SK-N-DZ (cell line): ENCODE data around the gene GRAPL. TPM values are rescaled to one million over a fixed set of nuclear protein-coding genes. Genes with fewer than 3 reads are reported as not detected.
A peak's percentile ranks its signal among the peaks of the same experiment; 100 is the strongest.
"Not testable (repeated sequence)": the region's sequence is repeated elsewhere in the genome, so short reads cannot be mapped to it uniquely, and the experiment has no call there.

Experiments used
- DNase-seq: peaks from one replicate; pipeline ENCODE4 v3.0.0-alpha.2; 2015; ENCODE audit warnings: low spot score
- polyA plus RNA-seq, 2 experiments: library from polyadenylated mRNA; depleted of rRNA; stranded (reverse); fragments of >200 nt; gene quantifications; 2 replicates each; pipeline ENCODE4 v1.2.3, GENCODE V29; 2014

The GRAPL gene
- not detected in 2 replicates for polyA plus RNA-seq (2014; cell fraction: cytosol; rRNA removed)
- 0.96 TPM in 1 of 2 replicates, not detected in the other for polyA plus RNA-seq (2014; cell fraction: nucleus; rRNA removed)

DNA sequence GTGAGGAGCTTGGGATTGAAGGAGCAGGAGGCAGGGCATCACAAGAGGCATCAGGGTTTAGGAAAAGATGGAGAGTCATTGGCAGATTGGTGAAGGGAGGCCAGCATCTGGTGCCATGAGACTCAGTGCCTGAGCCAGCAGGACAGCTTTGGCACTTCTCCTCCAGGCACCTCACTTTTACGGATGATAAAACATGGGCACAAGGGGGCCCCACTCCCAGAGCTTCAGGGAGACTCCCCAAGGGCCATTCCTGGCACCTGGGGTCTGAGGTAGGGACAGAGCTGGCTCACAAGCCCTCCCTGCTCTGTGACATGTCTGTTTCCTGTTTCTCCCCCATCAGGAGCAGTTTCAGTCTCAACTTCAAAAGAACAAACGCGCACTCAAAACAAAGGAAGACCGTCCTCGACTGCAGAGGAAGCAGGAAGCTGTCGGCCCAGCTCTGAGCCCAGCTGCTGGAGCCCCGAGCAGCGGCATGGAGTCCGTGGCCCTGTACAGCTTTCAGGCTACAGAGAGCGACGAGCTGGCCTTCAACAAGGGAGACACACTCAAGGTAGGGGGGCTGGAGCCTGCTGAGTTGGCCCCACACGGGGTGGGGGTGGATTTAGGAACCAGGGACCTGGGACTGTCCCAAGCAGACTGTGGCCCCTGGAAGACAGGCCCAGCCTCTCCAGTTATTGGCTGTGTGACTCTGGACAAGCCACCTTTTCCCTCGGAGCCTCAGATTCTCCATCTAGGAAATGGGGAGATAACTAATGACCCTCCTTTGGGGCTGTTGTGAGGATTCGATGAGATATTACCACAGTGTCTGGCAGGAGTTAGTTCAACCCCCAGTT is at the start of gene GRAPL:
Gene GRAPL, plus strand, starts transcription at position 442 of the 833 bp plus-strand sequence. Its CDS starts 31 bp downstream, at position 473.
- not testable (repeated sequence) for DNase-seq

GRCh38 chr17:19088804-19089685 is 38.3 kb upstream of the GRAPL start:
- not testable (repeated sequence) for DNase-seq

DNA sequence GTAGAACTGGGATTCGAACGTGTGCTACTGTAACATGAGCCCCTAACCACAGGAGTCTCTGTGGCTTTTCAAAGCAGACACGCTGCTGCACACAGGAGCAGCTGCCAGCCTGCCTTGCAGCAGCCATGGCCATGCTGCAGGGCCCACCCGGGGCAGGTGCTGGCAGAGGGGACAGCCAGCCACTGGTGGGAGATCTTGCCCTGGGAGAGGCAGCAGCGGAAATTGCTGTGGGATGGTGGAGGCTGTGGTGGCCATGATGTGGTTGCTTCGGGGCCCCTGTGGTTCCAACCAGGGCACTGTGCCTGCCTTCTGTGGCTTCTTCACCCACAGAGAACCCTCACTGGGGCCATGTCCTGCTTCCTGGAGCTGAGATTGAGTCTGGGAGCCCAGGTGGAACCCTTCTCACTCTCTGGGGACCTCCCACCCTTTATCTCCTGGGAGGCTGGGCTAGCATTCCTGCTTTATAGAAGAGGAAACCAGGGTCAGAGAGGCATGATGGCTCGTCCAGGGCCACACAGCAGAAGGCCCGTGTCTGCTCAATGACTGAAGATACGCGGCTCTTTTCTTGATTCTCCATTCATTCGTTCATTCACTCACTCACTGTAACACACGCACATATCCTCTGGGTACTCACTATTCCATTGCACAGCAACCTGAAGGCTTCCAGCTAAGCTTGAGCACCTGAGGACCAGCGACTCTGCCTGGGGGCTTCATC is 37.2 kb upstream of the GRAPL start:
- not testable (repeated sequence) for DNase-seq

GRCh38 chr17:19092737-19093683 is 34.4 kb upstream of the GRAPL start:
- DNase-seq, result not testable (repeated sequence)

DNA sequence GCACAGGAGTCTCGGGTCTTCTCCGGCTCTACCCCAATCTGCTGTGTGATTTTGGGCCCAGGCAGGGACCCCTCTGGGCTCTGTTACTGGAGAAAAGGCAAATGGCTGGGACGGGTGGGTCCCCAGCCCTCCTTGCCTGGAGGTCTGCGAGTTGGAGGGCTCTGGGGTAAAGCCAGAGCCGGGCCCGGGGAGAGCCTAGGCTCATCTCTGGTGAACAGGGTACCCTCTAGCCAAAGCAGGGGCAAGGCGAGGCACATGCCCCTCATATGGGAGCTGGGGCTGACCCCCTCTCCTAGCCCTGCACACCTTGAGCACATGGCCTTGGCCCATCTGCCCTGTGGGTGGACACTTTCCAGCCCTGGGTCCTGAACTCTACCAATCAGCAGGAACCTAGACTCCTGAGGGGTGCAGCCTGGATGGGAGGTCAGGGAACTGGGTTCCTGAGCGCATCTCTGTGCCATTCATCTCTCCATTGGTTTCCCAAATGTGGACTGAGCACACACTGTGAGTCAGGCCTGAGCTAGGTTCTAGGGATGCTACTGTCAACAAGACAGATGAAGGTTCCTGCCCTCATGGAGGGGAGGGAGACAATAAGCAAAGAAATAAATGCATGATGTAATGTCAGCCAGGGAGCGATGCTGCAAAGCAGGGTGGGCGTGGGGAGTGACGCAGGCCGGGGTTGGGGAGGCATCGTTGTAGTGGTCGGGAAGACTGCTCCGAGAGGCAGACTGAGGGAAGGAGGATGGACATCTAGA is 33.5 kb upstream of the GRAPL start:
- DNase-seq, result not testable (repeated sequence)

DNA sequence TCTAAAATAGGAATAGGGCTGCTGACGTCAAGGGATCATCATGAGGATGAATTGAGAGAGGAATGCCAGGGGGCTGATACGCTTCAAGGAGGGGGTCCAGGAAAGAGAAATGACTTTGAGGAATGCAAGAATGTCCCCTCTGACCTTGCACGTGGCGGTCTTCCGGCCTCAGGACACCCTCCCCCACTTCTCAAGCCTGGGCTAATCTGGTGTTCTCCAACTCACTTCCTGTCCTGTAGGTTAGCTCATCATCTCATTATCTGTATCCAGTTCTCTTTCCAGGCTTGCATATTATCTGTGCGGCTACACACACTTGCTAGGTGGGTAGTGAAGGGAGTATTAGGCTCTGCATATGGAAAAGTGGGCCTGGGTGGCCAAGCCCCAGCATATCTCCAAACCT is 18.9 kb upstream of the GRAPL start:
- peak; percentile 0 for DNase-seq

GRCh38 chr17:19110189-19111097 is 16.9 kb upstream of the GRAPL start:
- not testable (repeated sequence) for DNase-seq

- peak; percentile 54 for DNase-seq
These were observed 16.2 kb upstream of the GRAPL start for GRCh38 chr17:19111111-19111711.

GRCh38 chr17:19111801-19112458 is 15.5 kb upstream of the GRAPL start:
- peak; percentile 69 for DNase-seq

DNA sequence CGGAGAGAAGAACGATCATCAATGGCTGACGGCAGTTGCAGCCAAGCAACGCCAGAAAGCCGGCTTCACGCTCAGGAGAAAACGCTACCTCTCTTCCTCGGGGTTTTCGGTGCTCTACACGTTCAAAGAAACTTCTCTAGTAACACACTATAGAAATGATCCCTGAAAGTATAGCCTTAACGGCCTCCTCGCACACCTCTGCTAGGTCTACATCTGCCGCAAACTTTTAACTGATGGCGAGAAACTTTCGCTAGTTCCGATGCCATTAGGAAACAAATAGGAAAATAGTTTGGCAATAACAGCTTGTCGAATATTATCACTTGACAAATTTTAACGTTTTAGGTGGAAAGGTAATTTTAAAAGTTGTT is 14.9 kb upstream of the GRAPL start:
- peak; percentile 27 for DNase-seq

GRCh38 chr17:19118695-19119094 is 8.7 kb upstream of the GRAPL start:
- DNase-seq, result not testable (repeated sequence)

DNA sequence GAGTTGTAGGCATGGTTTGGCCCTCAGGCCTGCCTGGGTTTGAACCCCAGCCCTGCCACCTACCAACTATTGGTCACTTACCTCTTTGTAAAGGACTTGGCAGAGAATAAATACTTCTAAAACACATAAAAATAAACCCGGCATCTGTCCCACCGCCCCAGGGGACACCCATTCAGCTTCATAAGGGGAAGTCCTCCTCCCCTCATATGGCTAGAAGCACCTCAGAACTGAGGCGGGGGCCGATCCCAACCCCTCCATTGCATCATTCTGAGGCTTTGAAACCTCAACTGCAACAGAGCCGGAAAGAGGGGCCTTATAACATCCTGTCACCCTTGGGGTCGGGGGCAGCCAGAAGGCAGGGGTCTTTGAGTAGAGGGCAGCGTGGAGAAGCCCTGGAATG is 2.1 kb upstream of the GRAPL start:
- DNase-seq, result not testable (repeated sequence)

GRCh38 chr17:19129500-19129899 is 2.1 kb downstream of the GRAPL start:
- DNase-seq, result not testable (repeated sequence)

GRCh38 chr17:19131108-19131507 is 3.7 kb downstream of the GRAPL start:
- DNase-seq, result not testable (repeated sequence)

GRCh38 chr17:19131772-19132171 is 4.4 kb downstream of the GRAPL start:
- DNase-seq, result not testable (repeated sequence)

DNA sequence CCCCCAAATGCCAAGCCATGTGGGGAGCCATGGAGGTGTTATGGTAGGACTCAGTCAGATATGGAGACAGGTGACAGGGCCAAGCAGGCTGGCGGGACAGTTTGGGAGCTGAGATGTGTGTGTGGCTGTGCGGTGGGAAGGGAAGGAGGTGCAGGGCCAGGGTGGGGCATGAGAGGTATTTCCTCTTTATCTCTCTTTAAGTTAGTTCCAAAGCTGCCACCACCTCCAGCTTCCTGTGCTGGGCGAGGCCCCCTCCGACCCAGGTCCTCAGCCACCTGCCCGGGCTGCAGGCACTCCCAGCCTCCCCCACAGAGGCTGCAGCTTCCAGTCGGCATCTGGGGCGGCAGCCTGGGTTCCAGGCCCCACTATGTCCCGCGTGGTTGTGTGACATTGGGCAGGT is 6.4 kb downstream of the GRAPL start:
- not testable (repeated sequence) for DNase-seq

- DNase-seq, result not testable (repeated sequence)
These were observed 8.0 kb downstream of the GRAPL start for GRCh38 chr17:19135391-19135790.
